Thyroid gland (tissue), 4 donors: Measurements from ENCODE around the gene CORO1C. TPM values are rescaled to one million over a fixed set of nuclear protein-coding genes. Genes with fewer than 3 reads are reported as not detected.

ENCODE experiments used
- DNase-seq, 2 donors: peaks; one replicate each; pipeline ENCODE4 v3.0.0-alpha.2; 2019
- H3K27ac ChIP-seq, 3 donors: fragments of 200-600 bp; sonication (generic); 1 replicate in 2 of 3; 2 replicates in 1 of 3; pipeline ENCODE4 v1.5.1; 2016 to 2019; ENCODE audit warnings: mild to moderate bottlenecking in 1 of 3, moderate library complexity in 1 of 3
- H3K27me3 ChIP-seq: fragments of 200-600 bp; sonication (generic); one replicate; pipeline ENCODE4 v1.5.1; 2019
- H3K36me3 ChIP-seq, 2 donors: fragments of 200-600 bp; sonication (generic); one replicate each; pipeline ENCODE4 v1.5.1; 2016 to 2019
- H3K4me1 ChIP-seq, 2 donors: fragments of 200-600 bp; sonication (generic); one replicate each; pipeline ENCODE4 v1.5.1; 2017 to 2019
- H3K4me3 ChIP-seq, 3 donors: fragments of 200-600 bp; sonication (generic); replicated peaks in 1 of 3; 1 replicate in 2 of 3; 2 replicates in 1 of 3; pipeline ENCODE4 v1.5.1; 2016; ENCODE audit warnings: mild to moderate bottlenecking in 1 of 3
- H3K9me3 ChIP-seq: fragments of 200-600 bp; sonication (generic); one replicate; pipeline ENCODE4 v1.5.1; 2017
- CTCF ChIP-seq, 6 experiments: fragments of 200-600 bp in 3 of 6; fragments of 450-650 bp in 3 of 6; sonication (generic) in 3 of 6; IDR thresholded peaks; one replicate each; pipeline ENCODE4 v1.5.1; 2016 to 2019; ENCODE audit warnings: antibody characterized with exemption in 6 of 6, mild to moderate bottlenecking in 2 of 6, inconsistent platforms in 1 of 6, moderate library complexity in 1 of 6
- POLR2A ChIP-seq, 2 donors: fragments of 450-650 bp; IDR thresholded peaks; one replicate each; pipeline ENCODE4 v1.6.1; 2017; ENCODE audit warnings: antibody characterized with exemption in 2 of 2, mild to moderate bottlenecking in 2 of 2, moderate library complexity in 1 of 2
- WGBS, 2 donors: methylation state at CpG; one replicate each; pipeline ENCODE4 v1.1.5; 2017; 5-methylcytosine and 5-hydroxymethylcytosine counted together
- intact Hi-C: fragments of 100-400 bp; cut with DNase I; formaldehyde crosslinking; loops from one replicate; pipeline ENCODE4 v1.15.1; 2023
- total RNA-seq, 4 donors: library from RNA; depleted of rRNA; stranded (reverse); fragments of >200 nt; gene quantifications; one replicate each; pipeline ENCODE4 v1.2.3, GENCODE V29; 2016

The CORO1C gene
- total RNA-seq, 4 donors from 2014 or later: 22.0 to 63.6 (median 30.1) TPM

GRCh38 chr12:108649126-108649525 lies 82.2 kb downstream of the CORO1C start:
- no peak overlapping the region for H3K4me3 ChIP-seq
- no peak for DNase-seq
- no peaks in the 10 kb centered on the region for H3K36me3 ChIP-seq
- TF ChIP-seq POLR2A (IDR thresholded peaks at IDR 0.05): no peak
- no peak for TF ChIP-seq CTCF (IDR thresholded peaks at IDR 0.05)
- 93 to 95% methylated on average over 6 of the region's 6 CpGs for WGBS, 2 donors
- no peaks in the 10 kb centered on the region for H3K9me3 ChIP-seq
- H3K4me1 ChIP-seq: peaks cover 7 to 35% of the 10 kb centered on the region in 2 donors
- intact Hi-C loops: loop anchor here (10.0 kb wide), 1 partner anchor 306 kb away; no protein-coding TSS in a partner anchor
- H3K27me3 ChIP-seq: no peaks in the 10 kb centered on the region
- H3K27ac ChIP-seq: peak overlapping the region in 1 of 3 donors; percentile 19

GRCh38 chr12:108648371-108648770 lies 82.9 kb downstream of the CORO1C start:
- H3K36me3 ChIP-seq: no peaks in the 10 kb centered on the region
- DNase-seq: no peak
- H3K27me3 ChIP-seq: no peaks in the 10 kb centered on the region
- H3K9me3 ChIP-seq: no peaks in the 10 kb centered on the region
- TF ChIP-seq CTCF (IDR thresholded peaks at IDR 0.05) (no peak), POLR2A (IDR thresholded peaks at IDR 0.05) (no peak)
- peaks cover 15 to 42% of the 10 kb centered on the region in 2 donors for H3K4me1 ChIP-seq
- H3K27ac ChIP-seq: no peak overlapping the region
- WGBS, 2 donors: 89 to 92% methylated on average over 9 of the region's 9 CpGs
- intact Hi-C loops: loop anchor here (10.0 kb wide), 1 partner anchor 306 kb away; no protein-coding TSS in a partner anchor
- no peak overlapping the region for H3K4me3 ChIP-seq

- Histone ChIP-seq H3K36me3 (no peaks in the 10 kb centered on the region), H3K27me3 (no peaks in the 10 kb centered on the region), H3K4me1 (peaks cover 20 to 47% of the 10 kb centered on the region in 2 donors), H3K4me3 (no peak overlapping the region), H3K27ac (no peak overlapping the region), H3K9me3 (no peaks in the 10 kb centered on the region)
- DNase-seq: no peak
- intact Hi-C loops: loop anchor here (10.0 kb wide), 1 partner anchor 307 kb away; no protein-coding TSS in a partner anchor
- TF ChIP-seq POLR2A (IDR thresholded peaks at IDR 0.05) (no peak), CTCF (IDR thresholded peaks at IDR 0.05) (no peak)
- WGBS, 2 donors: 88 to 89% methylated on average over 11 of the region's 11 CpGs
Observed at GRCh38 chr12:108647585-108648287, 83.6 kb downstream of the CORO1C start.

GRCh38 chr12:108646600-108647579 lies 84.4 kb downstream of the CORO1C start:
- Histone ChIP-seq H3K27ac (no peak overlapping the region), H3K4me3 (no peak overlapping the region), H3K9me3 (no peaks in the 10 kb centered on the region), H3K36me3 (no peaks in the 10 kb centered on the region), H3K27me3 (no peaks in the 10 kb centered on the region), H3K4me1 (peaks cover 23 to 48% of the 10 kb centered on the region in 2 donors)
- intact Hi-C loops: loop anchor here (10.0 kb wide), 1 partner anchor 308 kb away; no protein-coding TSS in a partner anchor
- TF ChIP-seq POLR2A (IDR thresholded peaks at IDR 0.05) (no peak), CTCF (IDR thresholded peaks at IDR 0.05) (no peak)
- 68 to 79% methylated on average over 10 of the region's 10 CpGs for WGBS, 2 donors
- DNase-seq: no peak
